SU-DHL-6 (cell line): ENCODE measurements around the gene GPR152.

ENCODE experiments used
- H2AFZ ChIP-seq: fragments of 200-600 bp; sonication (generic); 2 replicates; pipeline ENCODE4 v1.6.1; 2014; ENCODE audit warnings: low read depth, mild to moderate bottlenecking, moderate library complexity, mixed read lengths, antibody characterized with exemption, low read length; ENCODE audit not compliant: severe bottlenecking
- H3F3A ChIP-seq: fragments of 200-600 bp; shearing (Covaris generic); 2 replicates; pipeline ENCODE4 v1.6.0; 2016; ENCODE audit warnings: antibody characterized with exemption, mild to moderate bottlenecking; ENCODE audit not compliant: insufficient read depth
- H3K27ac ChIP-seq: fragments of 200-600 bp; sonication (generic); 2 replicates; pipeline ENCODE4 v1.5.1; 2016; ENCODE audit warnings: low read depth, mild to moderate bottlenecking, low read length, moderate library complexity, mixed read lengths
- H3K27me3 ChIP-seq: fragments of 200-600 bp; sonication (generic), shearing (Covaris generic); 2 replicates; pipeline ENCODE4 v1.6.0; 2014; ENCODE audit warnings: mild to moderate bottlenecking, low read length
- H3K36me3 ChIP-seq: fragments of 200-600 bp; sonication (generic); 2 replicates; pipeline ENCODE4 v1.6.1; 2014; ENCODE audit warnings: mild to moderate bottlenecking, low read length, mixed read lengths
- H3K4me2 ChIP-seq: fragments of 300-600, 200-600 bp; shearing (Covaris generic), sonication (generic); 2 replicates; pipeline ENCODE4 v1.6.0; 2014; ENCODE audit warnings: low read length, low read depth, mild to moderate bottlenecking; ENCODE audit not compliant: poor library complexity, severe bottlenecking
- H3K4me3 ChIP-seq: fragments of 200-600 bp; sonication (generic); 2 replicates; pipeline ENCODE4 v1.5.1; 2014; ENCODE audit warnings: antibody characterized with exemption, low read length, mild to moderate bottlenecking, mixed read lengths; ENCODE audit not compliant: insufficient read depth, poor library complexity, severe bottlenecking
- H3K79me2 ChIP-seq: fragments of 200-600 bp; sonication (generic); 2 replicates; pipeline ENCODE4 v1.6.1; 2014; ENCODE audit warnings: mild to moderate bottlenecking, low read length, moderate library complexity; ENCODE audit not compliant: insufficient read depth
- H3K9ac ChIP-seq: fragments of 200-600 bp; sonication (generic); 2 replicates; pipeline ENCODE4 v1.7.0; 2014; ENCODE audit warnings: mild to moderate bottlenecking, low read length
- H3K9me2 ChIP-seq: fragments of 200-600 bp; sonication (generic); replicated peaks from 2 replicates; pipeline ENCODE4 v1.6.1; 2014; ENCODE audit warnings: low read length; ENCODE audit not compliant: insufficient read depth
- H3K9me3 ChIP-seq: fragments of 200-600 bp; sonication (generic); 2 replicates; pipeline ENCODE4 v1.6.1; 2014; ENCODE audit warnings: low read length, mixed read lengths; ENCODE audit not compliant: insufficient read depth
- H4K20me1 ChIP-seq: fragments of 200-600 bp; sonication (generic); 2 replicates; pipeline ENCODE4 v1.6.1; 2014; ENCODE audit warnings: low read depth, mild to moderate bottlenecking, antibody characterized with exemption, low read length, moderate library complexity, mixed read lengths
- CTCF ChIP-seq: fragments of 200-600 bp; sonication (generic); IDR thresholded peaks from one replicate; pipeline ENCODE4 v1.5.1; 2017; ENCODE audit warnings: antibody characterized with exemption, mild to moderate bottlenecking, low read length, moderate library complexity; ENCODE audit not compliant: insufficient read depth, poor library complexity, severe bottlenecking
- EZH2phosphoT487 ChIP-seq: fragments of 200-600 bp; sonication (generic), shearing (Covaris generic); conservative IDR thresholded peaks from 2 replicates; pipeline ENCODE4 v1.6.1; 2018; ENCODE audit warnings: mild to moderate bottlenecking, antibody characterized with exemption, low read length, moderate library complexity, mixed read lengths

Gene GPR152

GRCh38 chr11:67494371-67495233 lies 42.1 kb upstream of the GPR152 start:
- Histone ChIP-seq H3K9me3 (no peaks in the 10 kb centered on the region), H3K4me3 (no peak overlapping the region), H3K27me3 (no peaks in the 10 kb centered on the region), H3F3A (no peaks in the 10 kb centered on the region), H3K36me3 (no peaks in the 10 kb centered on the region), H3K79me2 (no peaks in the 10 kb centered on the region), H3K4me2 (no peak overlapping the region), H3K9ac (no peak overlapping the region), H3K27ac (no peak overlapping the region), H4K20me1 (no peaks in the 10 kb centered on the region), H3K9me2 (no peaks in the 10 kb centered on the region), H2AFZ (no peak overlapping the region)
- TF ChIP-seq CTCF (no peak), EZH2phosphoT487 (no peak)

- no peak overlapping the region for H3K4me3 ChIP-seq
- no peak overlapping the region for H3K27ac ChIP-seq
- no peaks in the 10 kb centered on the region for H3K36me3 ChIP-seq
- no peak overlapping the region for H3K9ac ChIP-seq
- H3K9me2 ChIP-seq: no peaks in the 10 kb centered on the region
- no peaks in the 10 kb centered on the region for H3K27me3 ChIP-seq
- H4K20me1 ChIP-seq: no peaks in the 10 kb centered on the region
- H2AFZ ChIP-seq: no peak overlapping the region
- no peak overlapping the region for H3K4me2 ChIP-seq
- TF ChIP-seq CTCF (no peak), EZH2phosphoT487 (no peak)
- H3K9me3 ChIP-seq: no peaks in the 10 kb centered on the region
- no peaks in the 10 kb centered on the region for H3F3A ChIP-seq
- no peaks in the 10 kb centered on the region for H3K79me2 ChIP-seq
Measured at GRCh38 chr11:67493548-67494370, 41.2 kb upstream of the GPR152 start.

- Histone ChIP-seq H3K36me3 (no peaks in the 10 kb centered on the region), H3K4me3 (no peak overlapping the region), H3K9me3 (no peaks in the 10 kb centered on the region), H3F3A (no peaks in the 10 kb centered on the region), H3K27me3 (no peaks in the 10 kb centered on the region), H4K20me1 (no peaks in the 10 kb centered on the region), H3K9me2 (no peaks in the 10 kb centered on the region), H3K9ac (no peak overlapping the region), H3K4me2 (no peak overlapping the region), H2AFZ (no peak overlapping the region), H3K79me2 (no peaks in the 10 kb centered on the region), H3K27ac (no peak overlapping the region)
- TF ChIP-seq EZH2phosphoT487 (no peak), CTCF (no peak)
Measured at GRCh38 chr11:67492801-67493547, 40.4 kb upstream of the GPR152 start.
